GM19324 (cell line): ENCODE data around the gene RARG.

Experiments used
- ATAC-seq: cut with Tn5 transposase; IDR thresholded peaks from one replicate; pipeline ENCODE4 v1.9.1; 2021; ENCODE audit warnings: mild to moderate bottlenecking, moderate library complexity; ENCODE audit not compliant: unreplicated experiment, low FRiP score

The RARG gene

GRCh38 chr12:53224061-53224896 is 7.7 kb downstream of the RARG start:
- no peak for ATAC-seq

DNA sequence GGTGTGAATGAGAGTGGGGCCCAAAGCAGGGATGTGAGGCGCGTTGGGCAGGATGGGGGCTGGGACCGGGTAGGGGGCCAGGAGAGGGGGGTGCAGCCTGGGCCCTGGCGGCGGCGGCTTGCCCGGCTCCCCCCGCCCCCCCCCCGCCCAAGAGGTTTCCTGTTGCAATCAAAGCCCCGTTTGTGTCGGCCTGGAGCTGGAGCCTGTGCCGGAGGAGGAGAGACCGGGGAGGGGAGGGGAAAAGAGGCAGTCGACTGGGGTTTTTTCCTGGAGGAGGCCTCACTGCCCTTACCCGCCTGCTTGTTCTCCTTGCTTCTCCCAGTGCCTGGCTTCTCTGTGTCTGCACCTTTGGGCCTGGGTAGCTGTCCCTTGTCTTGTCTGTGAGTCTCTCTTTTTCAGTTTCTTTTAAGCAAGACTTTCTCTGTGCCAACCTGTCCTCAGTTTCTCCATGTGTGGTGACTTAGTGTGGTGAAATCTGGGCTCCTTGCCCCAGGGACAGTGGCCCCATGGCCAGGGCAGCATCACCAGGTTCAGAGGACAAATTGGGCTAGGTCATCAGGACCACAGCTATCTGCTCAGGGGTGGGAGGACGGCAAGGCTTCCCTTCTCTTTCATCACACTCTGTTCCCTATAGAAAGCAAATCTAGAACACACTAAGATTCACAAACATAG is 8.5 kb downstream of the RARG start:
- ATAC-seq = no peak

- no peak for ATAC-seq
These were observed 9.2 kb downstream of the RARG start for GRCh38 chr12:53222806-53223261.

- ATAC-seq = no peak
These were observed 9.8 kb downstream of the RARG start for GRCh38 chr12:53222170-53222721.

- ATAC-seq = no peak
These were observed 10.6 kb downstream of the RARG start for GRCh38 chr12:53221203-53222080.

DNA sequence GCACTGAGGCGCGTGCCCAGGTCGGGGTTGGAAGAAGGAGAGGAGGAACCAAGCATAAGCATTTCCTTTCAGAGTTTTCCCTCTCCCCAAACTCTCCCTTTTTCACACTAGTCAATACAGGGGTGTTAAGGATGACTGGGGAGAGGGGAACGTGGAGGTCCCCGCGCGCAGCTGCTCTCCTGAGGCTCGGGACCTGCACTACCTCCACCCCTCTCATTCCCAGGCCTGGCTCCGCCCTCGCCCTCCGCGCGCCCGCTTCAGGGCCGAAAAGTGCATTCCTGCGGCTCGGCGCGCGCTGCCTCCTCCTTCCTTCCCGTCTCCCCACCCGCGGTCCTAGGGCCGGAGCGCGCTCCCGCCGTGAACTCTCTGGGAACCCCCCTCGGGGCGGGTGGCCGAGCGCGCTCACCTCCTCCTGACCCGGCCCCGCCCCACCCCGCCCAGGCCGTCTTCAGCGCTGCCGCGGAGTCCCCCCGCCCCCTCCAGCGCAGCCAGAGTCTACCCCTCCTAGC is 11.3 kb downstream of the RARG start:
- no peak for ATAC-seq

GRCh38 chr12:53219956-53220693 is 11.9 kb downstream of the RARG start:
- ATAC-seq = no peak

DNA sequence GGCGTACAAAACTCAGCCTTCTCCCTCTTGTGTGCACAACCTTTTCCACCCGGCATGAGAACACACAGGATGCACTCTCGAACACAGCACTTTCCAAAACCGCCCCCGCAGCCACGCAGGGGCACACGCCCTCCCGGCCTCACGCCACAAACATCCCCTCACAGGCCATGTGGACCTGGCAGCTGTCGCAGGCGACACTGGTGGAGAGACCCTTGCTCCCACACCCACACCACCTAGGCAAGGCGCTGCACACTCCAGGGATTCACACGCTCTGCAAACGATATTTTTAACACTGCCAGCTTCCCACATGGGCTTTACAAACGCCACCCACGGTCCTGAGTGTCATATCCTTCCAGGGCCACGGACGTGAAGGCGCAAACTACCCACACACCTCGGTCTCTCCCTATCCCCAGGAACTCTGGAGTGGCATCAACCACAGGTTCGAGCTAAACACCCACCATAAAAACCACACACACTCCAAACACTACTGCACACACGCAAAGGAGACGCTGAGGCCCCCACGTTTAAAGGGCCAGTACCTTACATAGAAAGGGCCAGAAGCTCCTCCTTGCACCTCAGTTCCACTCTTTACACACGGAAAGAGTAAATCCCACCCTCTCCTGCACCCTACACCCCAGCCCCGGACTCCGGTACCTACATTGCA is 12.6 kb downstream of the RARG start:
- ATAC-seq = no peak

DNA sequence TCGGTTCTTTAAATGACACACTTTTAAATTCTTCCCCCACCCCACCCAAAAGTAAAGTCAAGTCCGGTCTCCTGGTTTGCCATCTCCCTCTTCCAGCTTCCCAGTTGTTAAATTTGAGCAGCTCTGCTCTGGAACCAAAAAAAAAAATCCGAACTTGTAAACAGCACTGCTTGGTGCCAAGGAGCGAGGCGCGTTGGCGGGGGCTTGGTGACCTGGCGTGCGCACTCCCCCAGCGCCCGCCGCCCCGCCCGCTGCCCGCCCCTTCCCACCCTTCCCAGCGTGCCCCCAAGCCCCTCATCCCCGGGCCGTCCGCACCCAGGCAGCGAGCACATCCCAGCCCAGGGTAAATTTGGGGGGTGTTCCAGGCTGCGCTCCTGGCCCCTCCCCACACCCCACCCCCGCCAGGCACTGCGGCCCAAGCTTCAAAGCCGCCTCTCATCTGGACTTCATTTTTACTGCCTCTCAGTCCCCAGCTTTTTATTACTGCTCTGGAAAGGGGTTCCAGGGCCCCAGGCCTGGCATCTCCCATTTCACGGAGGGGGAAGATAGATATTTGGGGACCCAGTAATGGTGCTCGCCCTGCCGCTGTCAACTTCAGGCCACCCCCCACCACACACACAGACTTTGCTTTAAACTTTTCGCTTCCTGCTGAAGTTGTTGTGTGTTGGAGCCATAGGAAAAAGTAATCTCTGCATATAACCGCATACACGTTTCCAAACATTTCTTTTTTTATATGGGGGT is 13.3 kb downstream of the RARG start:
- no peak for ATAC-seq

DNA sequence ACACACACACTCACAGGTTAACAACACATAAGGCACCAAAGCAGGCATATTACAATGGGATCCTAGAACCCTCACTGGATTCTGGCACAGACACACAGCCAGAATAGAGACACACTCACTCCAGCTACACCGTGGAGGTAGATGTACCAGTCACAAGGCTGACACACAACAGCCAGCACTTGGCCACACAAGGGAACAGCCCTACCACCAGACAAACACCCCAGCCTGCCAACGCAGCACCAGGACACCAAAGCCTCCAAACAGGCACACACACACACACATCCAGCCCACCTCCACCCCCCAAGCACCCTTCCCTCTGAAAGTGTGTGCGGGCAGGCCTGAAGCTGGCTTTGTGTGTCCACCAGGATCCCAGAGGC is 14.1 kb downstream of the RARG start:
- ATAC-seq = no peak

- no peak for ATAC-seq
These were observed 14.7 kb downstream of the RARG start for GRCh38 chr12:53217051-53217930.

DNA sequence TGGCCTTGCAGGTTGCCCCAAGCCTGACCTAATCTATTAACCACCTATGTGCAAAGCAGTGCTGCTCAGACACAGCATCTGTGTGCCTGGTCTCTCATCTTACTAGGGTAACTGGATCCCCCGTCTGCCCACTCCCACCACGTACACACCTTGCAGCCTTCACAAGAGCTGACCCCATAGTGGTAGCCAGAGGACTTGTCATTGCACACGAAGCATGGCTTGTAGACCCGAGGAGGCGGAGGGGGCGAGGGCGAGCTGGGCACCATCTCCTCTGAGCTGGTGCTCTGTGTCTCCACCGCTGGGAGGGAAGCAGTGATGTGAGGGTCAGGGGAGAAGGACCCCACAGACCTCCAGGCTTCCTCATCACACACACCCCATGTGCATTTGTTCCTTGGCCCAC is 16.5 kb downstream of the RARG start:
- ATAC-seq = no peak

GRCh38 chr12:53214687-53215455 is 17.1 kb downstream of the RARG start:
- no peak for ATAC-seq

DNA sequence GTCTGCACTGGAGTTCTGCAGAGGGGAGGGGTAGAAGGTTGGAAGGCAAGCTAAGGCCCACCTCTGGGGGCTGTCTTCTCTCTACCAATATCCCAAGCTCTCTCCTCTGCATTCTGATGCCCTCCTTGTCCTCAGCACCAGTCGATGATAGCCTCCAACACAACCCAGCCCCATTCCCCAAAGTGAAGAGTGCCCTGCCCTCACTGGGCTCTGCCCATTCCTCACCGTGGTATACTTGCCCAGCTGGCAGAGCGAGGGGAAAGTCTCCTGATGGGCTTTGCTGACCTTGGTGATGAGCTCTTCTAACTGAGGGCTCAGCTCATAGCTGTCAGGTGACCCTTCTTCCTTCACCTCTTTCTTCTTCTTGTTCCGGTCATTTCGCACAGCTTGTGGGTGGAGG is 17.8 kb downstream of the RARG start:
- ATAC-seq = no peak

- no peak for ATAC-seq
These were observed 18.7 kb downstream of the RARG start for GRCh38 chr12:53213348-53213747.

GRCh38 chr12:53212931-53213330 is 19.1 kb downstream of the RARG start:
- ATAC-seq = no peak
